GM12878 (cell line): ENCODE measurements around the gene MB21D2. TPM values are rescaled to one million over a fixed set of nuclear protein-coding genes. Genes with fewer than 3 reads are reported as not detected.

ENCODE experiments used
- ATAC-seq: fragments of 200-7000 bp; cut with Tn5 transposase; 3 replicates; pipeline ENCODE4 v1.9.1; 2020; ENCODE audit warnings: mild to moderate bottlenecking, moderate library complexity
- BruUV-seq: library from RNA; stranded (reverse); fragments of 400-500 nt; replicated peaks from 2 replicates; lab custom pipeline; 2021; lab: Mats Ljungman, UMichigan
- CTCF ChIA-PET: fragments of 300-600 bp; sonication (Branson Sonifier 250); formaldehyde crosslinking; extraction: SDS; loops from one replicate; lab custom pipeline; 2021; ENCODE audit warnings: inconsistent platforms; lab: Yijun Ruan, JAX
- POLR2A ChIA-PET: fragments of 350-600 bp; formaldehyde crosslinking; extraction: SDS; loops from one replicate; lab custom pipeline; 2021; ENCODE audit warnings: inconsistent platforms; lab: Charles Lee
- RAD21 ChIA-PET: fragments of 300-600 bp; sonication (Branson Sonifier 250); formaldehyde crosslinking; loops from one replicate; lab custom pipeline; 2023; ENCODE audit warnings: antibody characterized with exemption; ENCODE audit not compliant: unreplicated experiment; lab: Charles Lee
- SMC1A ChIA-PET: fragments of 300-600 bp; sonication (Branson Sonifier 250); formaldehyde crosslinking; loops from one replicate; lab custom pipeline; 2023; ENCODE audit not compliant: unreplicated experiment, uncharacterized antibody; lab: Charles Lee
- DNase-seq: peaks from one replicate; pipeline ENCODE4 v3.0.0-alpha.2; 2011; ENCODE audit warnings: low read depth, low spot score
- FAIRE-seq: peaks from 3 replicates; lab custom pipeline; 2011; peaks lifted over from hg19 to GRCh38; lab: Jason Lieb, UNC
- H2AFZ ChIP-seq: 2 replicates; pipeline ENCODE4 v1.6.0; 2011; ENCODE audit warnings: low read depth, low read length, control low read depth; ENCODE audit not compliant: control insufficient read depth
- H3K27ac ChIP-seq: 2 replicates; pipeline ENCODE4 v1.5.1; 2011; ENCODE audit warnings: control low read depth; ENCODE audit not compliant: control insufficient read depth, insufficient read depth
- H3K27me3 ChIP-seq, 2 experiments: replicated peaks in 1 of 2; 2 replicates each; pipeline versions ENCODE4 v1.6.0 to v1.6.1; 2011; ENCODE audit warnings: low read length in 1 of 2; ENCODE audit not compliant: control insufficient read depth in 2 of 2, insufficient read depth in 2 of 2
- H3K36me3 ChIP-seq, 2 experiments: 2 replicates each; pipeline ENCODE4 v1.5.1; 2011; ENCODE audit warnings: low read length in 1 of 2; ENCODE audit not compliant: control insufficient read depth in 2 of 2, insufficient read depth in 2 of 2
- H3K4me1 ChIP-seq: 2 replicates; pipeline ENCODE4 v1.6.1; 2011; ENCODE audit warnings: mild to moderate bottlenecking, low read length, moderate library complexity, mixed read lengths; ENCODE audit not compliant: control insufficient read depth, insufficient read depth
- H3K4me2 ChIP-seq: 2 replicates; pipeline ENCODE4 v1.6.0; 2011; ENCODE audit warnings: control low read depth; ENCODE audit not compliant: control insufficient read depth, insufficient read depth
- H3K4me3 ChIP-seq: fragments of 200-600 bp; sonication (generic); 2 replicates; pipeline ENCODE4 v1.5.1; 2016
- H3K79me2 ChIP-seq: 2 replicates; pipeline ENCODE4 v1.6.0; 2011; ENCODE audit warnings: low read length; ENCODE audit not compliant: control insufficient read depth, insufficient read depth
- H3K9ac ChIP-seq: 2 replicates; pipeline ENCODE4 v1.8.0; 2011; ENCODE audit warnings: low read length, control low read depth, mixed read lengths; ENCODE audit not compliant: control insufficient read depth, insufficient read depth
- H3K9me3 ChIP-seq: replicated peaks from 3 replicates; pipeline ENCODE4 v1.5.1; 2011; ENCODE audit warnings: mild to moderate bottlenecking, low read length; ENCODE audit not compliant: control insufficient read depth, insufficient read depth
- H4K20me1 ChIP-seq: 2 replicates; pipeline ENCODE4 v1.6.0; 2011; ENCODE audit not compliant: control insufficient read depth, insufficient read depth
- BHLHE40 ChIP-seq, 2 experiments: fragments of 450-650 bp in 1 of 2; IDR thresholded peaks; 2 replicates each; pipeline ENCODE4 v1.6.1; 2011 to 2017; ENCODE audit warnings: low read depth in 2 of 2, borderline replicate concordance in 1 of 2, improper control_type of control experiment in 1 of 2, low read length in 1 of 2, mild to moderate bottlenecking in 1 of 2
- CHD4 ChIP-seq: fragments of 200-600 bp; sonication (generic); IDR thresholded peaks from 2 replicates; pipeline ENCODE4 v1.6.1; 2016; ENCODE audit warnings: mild to moderate bottlenecking
- GABPA ChIP-seq: IDR thresholded peaks from 2 replicates; pipeline ENCODE4 v1.6.1; 2014; ENCODE audit warnings: antibody characterized with exemption, low read depth, mild to moderate bottlenecking, inconsistent platforms
- JUND ChIP-seq: IDR thresholded peaks from 2 replicates; pipeline ENCODE4 v1.6.1; 2012; ENCODE audit warnings: low read depth, mild to moderate bottlenecking, low read length, improper control_type of control experiment, moderate library complexity
- MEF2B ChIP-seq: fragments of 450-650 bp; IDR thresholded peaks from 2 replicates; pipeline ENCODE4 v1.6.1; 2018; ENCODE audit warnings: mild to moderate bottlenecking, moderate library complexity; ENCODE audit not compliant: partially characterized antibody, poor library complexity, severe bottlenecking
- NR2C2 ChIP-seq: IDR thresholded peaks from 2 replicates; pipeline ENCODE4 v1.6.1; 2011; ENCODE audit warnings: borderline replicate concordance, low read depth; ENCODE audit not compliant: control insufficient read depth, insufficient read length
- PAX8 ChIP-seq: fragments of 450-650 bp; IDR thresholded peaks from 2 replicates; pipeline ENCODE4 v1.6.1; 2017; ENCODE audit warnings: mild to moderate bottlenecking, moderate library complexity
- PRDM15 ChIP-seq: fragments of 450-650 bp; formaldehyde crosslinking; IDR thresholded peaks from 2 replicates; pipeline ENCODE4 v1.4.0; 2020; ENCODE audit warnings: mild to moderate bottlenecking, moderate library complexity
- RBBP5 ChIP-seq: fragments of 200-600 bp; sonication (generic); conservative IDR thresholded peaks from 2 replicates; pipeline ENCODE4 v1.6.1; 2016
- SMARCA5 ChIP-seq: fragments of 450-650 bp; IDR thresholded peaks from 2 replicates; pipeline ENCODE4 v1.6.1; 2017; ENCODE audit warnings: mild to moderate bottlenecking
- TCF3 ChIP-seq: IDR thresholded peaks from 2 replicates; pipeline ENCODE4 v1.6.1; 2012; ENCODE audit warnings: low read depth, mild to moderate bottlenecking, low read length, borderline replicate concordance; ENCODE audit not compliant: insufficient read depth
- ZNF274 ChIP-seq: IDR thresholded peaks from one replicate; pipeline ENCODE4 v1.8.0; 2011; ENCODE audit not compliant: insufficient read length, insufficient read depth
- ZNF622 ChIP-seq: fragments of 450-650 bp; IDR thresholded peaks from 2 replicates; pipeline ENCODE4 v1.6.1; 2017; ENCODE audit warnings: mild to moderate bottlenecking, inconsistent platforms
- WGBS: methylation state at CpG from one replicate; pipeline ENCODE4 v1.1.6; 2016; ENCODE audit warnings: low lambda C conversion rate; ENCODE audit not compliant: insufficient replicate concordance, insufficient coverage; ENCODE audit errors: missing lambda C conversion rate; 5-methylcytosine and 5-hydroxymethylcytosine counted together
- in situ Hi-C: fragments of 300-500 bp; cut with MboI; formaldehyde crosslinking; loops from 9 replicates; pipeline ENCODE4 v1.14.3; 2018; ENCODE audit warnings: mixed read lengths
- intact Hi-C: fragments of 100-400 bp; cut with micrococcal nuclease; formaldehyde crosslinking; loops from one replicate; pipeline ENCODE4 v1.14.2; 2022; ENCODE audit not compliant: unreplicated experiment
- polyA plus RNA-seq, 11 experiments: library from polyadenylated mRNA; depleted of rRNA in 4 of 11; unstranded in 6 of 11; stranded (reverse) in 5 of 11; fragments of >200 nt; fragmentation: Nextera tagmentation in 4 of 11; fragmentation: Illumina TruSeq in 1 of 11; extraction: Ambion mirVana in 4 of 11; extraction: Trizol in 1 of 11; gene quantifications; 1 replicate in 1 of 11; 2 replicates in 10 of 11; pipeline versions ENCODE4 v1.2.1 to v1.2.3, GENCODE V29; 2011 to 2016; ENCODE audit warnings: inconsistent platforms in 2 of 11, missing spikeins in 2 of 11, low read depth in 1 of 11
- total RNA-seq, 4 experiments: library from RNA; depleted of rRNA in 3 of 4; stranded (reverse); fragments of >200 nt in 3 of 4; fragmentation: Illumina TruSeq in 1 of 4; extraction: Trizol in 1 of 4; gene quantifications; 2 replicates each; pipeline versions ENCODE4 v1.2.1 to v1.2.3, GENCODE V29; 2013 to 2021

MB21D2 gene
- total and polyA plus RNA-seq, 10 of the 15 experiments (the other 5 are each of a cell fraction or from before 2014, with no cell fraction given), result 7.9 to 21.2 (median 15.3) TPM

DNA sequence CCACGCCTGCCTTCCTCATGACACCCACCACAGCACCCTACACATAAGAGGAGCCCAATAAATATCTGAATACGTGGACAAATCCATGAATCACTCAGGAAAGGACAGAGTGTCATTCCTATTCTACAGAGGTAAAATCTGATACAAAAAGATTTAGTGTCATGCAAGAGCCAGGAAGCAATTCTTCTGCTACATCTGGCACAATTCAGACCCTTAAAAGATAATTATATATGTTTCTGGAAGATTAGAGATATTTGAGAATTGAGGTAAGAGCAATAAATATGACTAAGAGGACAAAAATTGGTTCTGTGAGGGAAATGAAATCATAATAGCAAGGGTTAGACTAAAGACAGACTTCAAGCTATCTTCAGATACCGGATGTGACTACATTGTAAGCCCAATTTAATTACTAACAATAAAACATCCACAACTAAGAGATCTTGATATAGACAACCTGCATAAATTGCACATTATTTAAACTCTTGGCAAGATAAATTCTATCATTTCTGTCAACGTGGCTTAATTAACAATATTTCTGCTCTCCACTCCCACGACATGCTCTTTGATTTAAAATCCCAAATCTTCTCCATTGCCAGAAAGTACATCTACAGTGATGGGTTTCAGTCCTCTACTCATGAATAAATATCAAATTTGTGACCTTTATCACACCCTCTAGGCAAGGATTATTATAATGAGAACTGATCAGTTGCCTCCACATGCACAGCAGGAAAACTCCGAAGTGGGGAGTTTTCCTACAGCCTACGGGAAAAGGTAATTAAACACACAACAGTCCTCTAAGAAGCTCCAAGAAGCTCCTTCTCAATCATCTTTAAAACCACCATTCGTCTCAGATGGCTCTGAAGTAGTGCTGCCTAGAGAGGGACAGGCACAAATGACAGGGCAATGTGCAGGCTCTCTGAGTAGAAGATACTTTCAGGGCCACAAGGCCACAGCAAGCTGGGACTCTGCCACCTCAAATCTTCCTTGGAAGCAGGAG is 32.6 kb downstream of the MB21D2 start:
- ChIA-PET POLR2A (interaction anchor here (0.8 to 1.1 kb wide), 2 partner anchors 58 to 67 kb away, joined by 3 to 6 read pairs; no protein-coding TSS in a partner anchor), SMC1A (interaction anchor here (1.4 kb wide), 1 partner anchor 13 kb away, joined by 3 read pairs; no protein-coding TSS in a partner anchor), CTCF (interaction anchor here (1.6 kb wide), 1 partner anchor 68 kb away, joined by 3 read pairs; no protein-coding TSS in a partner anchor), RAD21 (no interaction called here)
- no peak for DNase-seq
- Histone ChIP-seq H3K4me1 (peaks cover 11% of the 10 kb centered on the region; the same call in 1 of the 2 replicates), H3K36me3 (no peaks in the 10 kb centered on the region), H3K27me3 (no peaks in the 10 kb centered on the region), H3K9ac (no peak overlapping the region), H3K27ac (no peak overlapping the region), H3K4me3 (no peak overlapping the region), H2AFZ (no peak overlapping the region), H3K4me2 (no peak overlapping the region), H3K79me2 (peaks cover 44% of the 10 kb centered on the region), H3K9me3 (no peaks in the 10 kb centered on the region), H4K20me1 (no peaks in the 10 kb centered on the region)
- in situ Hi-C loops (no loop called here), intact Hi-C loops (no loop called here)
- FAIRE-seq, result no peak
- no TSS peak for BruUV-seq
- TF ChIP-seq NR2C2 (no peak), GABPA (no peak), PAX8 (no peak), MEF2B (no peak), ZNF622 (no peak), PRDM15 (CRISPR knock-in tag) (no peak), ZNF274 (no peak), RBBP5 (no peak), TCF3 (no peak), CHD4 (no peak), SMARCA5 (no peak), BHLHE40 (IDR thresholded peaks at IDR 0.05; ENCODE audit: borderline replicate concordance in 1 of 2, low read depth in 2 of 2, low read length in 1 of 2) (no peak), JUND (no peak)
- 82% methylated on average over 8 of the region's 8 CpGs for WGBS
- ATAC-seq, result no peak
